Loucy (cell line): ENCODE results near the gene FGFR1OP2.

ENCODE experiments used
- CTCF ChIP-seq: fragments of 200-600 bp; sonication (generic); conservative IDR thresholded peaks from 2 replicates; pipeline ENCODE4 v1.5.1; 2014; ENCODE audit warnings: mild to moderate bottlenecking, antibody characterized with exemption, low read length
- EZH2phosphoT487 ChIP-seq: fragments of 200-600 bp; IDR thresholded peaks from 2 replicates; pipeline ENCODE4 v1.6.1; 2018; ENCODE audit warnings: antibody characterized with exemption, mild to moderate bottlenecking, moderate library complexity, borderline replicate concordance

GRCh38 chr12:26941215-26941594 is 2.9 kb downstream of the FGFR1OP2 start:
- TF ChIP-seq CTCF (no peak), EZH2phosphoT487 (no peak)
